Germinal center (tissue), 1 donor: ENCODE data around the gene PPM1L.

Experiments
- DNase-seq: peaks from one replicate; pipeline ENCODE4 v3.0.0; 2012; ENCODE audit warnings: mixed read lengths, low spot score

PPM1L gene

DNA sequence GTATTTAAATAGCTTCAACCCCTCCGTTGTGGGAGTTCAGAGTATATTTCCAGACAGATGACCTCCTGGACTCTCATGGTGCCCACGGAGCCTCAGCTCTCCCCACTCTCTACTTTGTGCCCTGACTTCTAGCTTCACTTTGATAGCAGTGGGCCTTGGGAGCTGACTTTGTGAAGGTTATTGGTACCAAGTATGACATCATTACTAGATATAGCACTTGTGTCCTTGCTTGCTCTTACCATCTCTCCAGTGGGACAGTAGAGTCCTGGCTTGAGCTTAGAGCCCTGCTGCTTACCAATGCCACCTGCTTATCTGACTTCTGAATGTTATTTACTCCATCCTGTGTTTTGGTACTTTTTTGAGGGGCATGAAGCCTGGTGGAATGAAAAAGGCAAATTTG is 53.4 kb downstream of the PPM1L start:
- no peak for DNase-seq

DNA sequence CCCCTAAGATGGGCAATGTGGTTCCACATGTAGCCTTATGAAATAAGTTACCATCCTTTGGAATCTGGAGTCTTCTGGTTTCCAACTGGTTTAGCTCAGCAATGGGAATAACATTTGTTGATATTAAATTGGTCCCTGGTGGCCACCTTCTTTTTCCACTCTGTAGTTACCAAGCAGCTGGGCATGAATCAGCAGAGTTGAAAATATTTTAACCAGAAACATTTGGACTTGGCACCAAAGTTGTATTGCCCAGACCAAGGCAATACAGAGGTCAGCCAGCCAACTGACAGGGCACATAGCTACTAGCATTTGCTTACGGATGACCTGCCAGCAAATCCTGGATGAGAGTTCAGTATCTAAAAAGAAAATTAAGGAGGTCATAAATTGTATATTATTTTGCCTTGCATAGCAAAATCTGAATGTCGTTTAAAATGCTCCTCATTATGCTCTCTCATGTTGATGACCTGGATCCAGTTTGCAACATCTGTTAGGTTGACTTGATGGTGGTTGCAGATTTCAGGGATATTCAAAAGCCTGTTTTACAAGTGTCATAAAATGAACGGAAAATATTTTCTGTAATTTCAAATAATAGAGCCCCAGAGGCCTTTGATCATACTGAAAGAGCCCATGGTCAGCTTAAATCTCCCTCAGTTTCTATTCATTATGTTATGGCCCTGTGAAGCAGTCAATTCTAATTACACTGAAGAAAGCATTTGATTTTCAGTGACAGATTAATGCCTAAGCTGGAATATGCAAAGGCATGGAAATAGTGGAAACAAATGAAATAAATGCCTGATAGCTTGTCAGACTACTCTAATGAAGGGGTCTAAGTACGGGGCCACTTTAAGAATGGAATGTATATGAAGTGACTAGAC is 54.6 kb downstream of the PPM1L start:
- DNase-seq = no peak

DNA sequence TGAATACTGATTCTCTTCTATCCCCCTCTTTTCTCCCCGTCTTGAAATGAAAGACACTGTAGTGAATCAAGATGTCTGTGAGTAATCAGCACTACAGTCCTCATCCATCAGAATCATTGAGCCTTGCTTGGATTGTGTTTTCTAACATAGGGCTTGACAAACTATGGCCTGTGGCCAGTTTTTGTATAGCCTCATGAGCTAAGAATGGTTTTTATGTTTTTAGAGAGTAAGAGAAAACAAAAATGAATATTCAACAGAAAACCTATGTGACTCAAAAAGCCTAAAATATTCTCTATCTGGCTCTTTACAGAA is 55.2 kb downstream of the PPM1L start:
- no peak for DNase-seq

DNA sequence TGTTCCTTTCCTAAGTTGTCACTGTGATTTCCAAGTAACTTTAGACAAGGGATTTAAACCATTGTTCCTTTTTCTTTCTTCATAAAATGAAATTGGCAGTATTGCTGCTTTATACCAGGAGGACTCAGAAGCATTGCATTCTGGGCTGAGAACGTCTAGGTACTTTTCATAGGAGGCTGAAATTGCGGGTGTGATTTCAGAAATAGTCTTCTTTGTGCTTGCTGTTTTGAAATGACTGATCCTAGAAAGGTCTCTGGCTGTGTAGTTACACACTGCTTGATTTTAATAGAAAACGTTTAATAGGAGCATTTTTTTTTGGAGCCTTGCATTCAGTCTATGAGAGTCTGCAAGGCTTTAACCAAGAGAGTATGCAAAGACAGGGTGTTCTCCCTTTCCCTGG is 56.3 kb downstream of the PPM1L start:
- no peak for DNase-seq

DNA sequence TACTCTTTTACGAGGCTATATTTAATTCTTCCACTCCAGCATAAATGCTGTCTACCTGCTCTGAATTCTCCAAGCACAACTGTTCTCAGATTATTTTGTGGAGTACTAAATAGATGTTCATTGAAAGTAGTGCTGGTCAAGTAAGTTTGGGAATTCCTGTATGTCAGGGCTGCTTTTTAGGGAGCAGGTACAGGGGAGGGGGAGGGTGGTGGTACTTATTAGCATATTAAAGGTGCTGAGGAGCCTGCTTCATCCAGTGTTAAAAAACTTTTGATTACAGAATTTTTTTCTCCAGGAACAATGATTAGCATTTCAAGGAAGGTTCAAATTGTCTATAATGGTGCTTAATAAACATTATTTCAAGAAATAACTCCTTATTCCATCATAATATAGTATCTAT is 59.2 kb downstream of the PPM1L start:
- DNase-seq = no peak

DNA sequence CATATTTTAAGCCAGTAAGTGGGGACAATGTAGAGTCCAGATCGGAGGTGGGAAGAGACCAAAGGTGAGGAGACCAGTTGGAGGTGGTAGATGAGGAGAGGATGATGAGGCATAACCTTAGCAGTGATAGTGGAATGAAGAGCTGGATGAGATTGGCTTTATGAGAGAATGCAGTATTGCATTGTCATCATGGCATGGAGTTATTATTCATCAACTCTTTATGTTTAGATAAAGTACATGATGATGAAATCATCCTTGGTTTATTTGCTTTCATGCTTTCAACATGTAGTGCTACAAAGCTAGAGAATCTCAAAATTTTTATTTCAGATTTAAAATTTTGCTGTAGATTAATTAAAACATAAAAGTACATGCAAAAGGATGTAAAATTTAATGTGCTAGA is 64.0 kb downstream of the PPM1L start:
- DNase-seq = no peak

DNA sequence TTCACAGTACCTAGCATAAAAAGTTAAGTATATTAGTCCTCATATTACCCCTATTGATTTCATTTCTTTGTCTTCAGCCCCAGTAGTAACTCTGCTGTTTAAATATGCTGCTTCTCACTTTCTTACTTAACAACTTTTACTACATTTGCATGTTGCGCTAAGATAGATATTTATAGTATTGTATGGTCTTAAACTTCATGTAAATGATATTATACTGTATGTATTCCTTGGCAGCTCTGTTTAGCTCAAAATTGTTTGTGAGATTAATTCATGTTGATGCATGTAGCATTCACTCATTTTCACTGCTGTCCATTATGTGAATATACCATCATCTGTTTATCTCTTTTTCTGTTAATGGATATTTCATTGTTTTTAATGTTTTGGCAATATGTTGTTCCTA is 64.4 kb downstream of the PPM1L start:
- no peak for DNase-seq

DNA sequence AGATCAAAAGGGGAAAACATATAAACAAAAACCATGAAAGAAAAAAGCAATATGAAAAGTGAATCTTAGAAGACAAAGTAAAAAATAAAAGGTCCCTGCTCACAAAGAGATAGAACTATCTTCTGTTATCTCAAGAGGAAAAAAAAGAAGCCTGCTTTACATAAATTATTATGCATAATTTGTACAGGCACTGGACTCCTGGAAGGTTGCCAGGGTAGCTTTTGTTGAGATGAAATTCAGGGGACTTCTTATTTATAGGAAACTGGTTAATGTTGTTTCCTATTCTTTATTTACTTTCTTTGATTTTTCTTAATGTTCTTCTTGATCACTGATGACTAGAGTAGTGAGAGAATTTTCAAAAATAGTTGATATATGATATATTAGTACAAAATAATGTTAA is 66.9 kb downstream of the PPM1L start:
- no peak for DNase-seq

DNA sequence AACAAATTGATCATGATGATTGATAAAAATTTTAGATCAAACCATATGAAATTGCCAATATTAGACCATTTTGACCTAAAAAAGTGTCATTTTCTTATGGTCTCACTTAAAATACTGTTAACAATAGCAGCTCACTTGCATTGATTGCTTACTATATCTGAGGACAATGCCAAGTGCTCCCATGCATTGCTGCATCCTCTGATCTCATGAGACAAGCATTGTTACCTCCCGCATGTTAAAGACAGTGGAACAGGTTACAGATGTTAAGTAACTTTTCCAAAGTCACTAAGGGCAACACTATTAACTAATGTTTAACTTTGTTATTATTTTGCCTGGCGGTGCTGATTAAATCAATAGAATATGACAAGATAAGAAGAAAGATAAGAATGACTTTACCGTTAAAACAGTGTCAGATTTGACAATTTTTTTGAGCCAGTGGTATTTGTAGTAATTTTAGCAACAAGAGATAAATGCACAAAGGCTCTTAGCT is 69.3 kb downstream of the PPM1L start:
- no peak for DNase-seq

DNA sequence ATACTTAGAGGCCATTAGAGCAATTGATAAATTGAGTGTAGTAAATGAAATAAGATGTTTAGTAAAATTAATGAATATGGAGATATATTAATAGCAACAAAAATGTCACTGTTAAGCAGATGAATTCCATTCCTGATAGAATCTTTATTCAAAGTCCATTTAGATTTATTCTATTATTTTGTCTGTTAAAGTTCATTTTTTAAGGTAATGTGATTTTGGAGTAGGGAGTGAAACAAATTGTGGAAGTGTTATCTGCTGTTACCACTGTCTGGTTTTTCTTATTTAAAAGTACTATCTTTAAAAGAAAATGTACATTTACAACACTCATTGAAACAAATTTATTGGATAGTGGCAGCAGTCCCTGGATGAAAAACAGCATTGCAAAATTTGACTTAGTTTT is 70.4 kb downstream of the PPM1L start:
- no peak for DNase-seq

DNA sequence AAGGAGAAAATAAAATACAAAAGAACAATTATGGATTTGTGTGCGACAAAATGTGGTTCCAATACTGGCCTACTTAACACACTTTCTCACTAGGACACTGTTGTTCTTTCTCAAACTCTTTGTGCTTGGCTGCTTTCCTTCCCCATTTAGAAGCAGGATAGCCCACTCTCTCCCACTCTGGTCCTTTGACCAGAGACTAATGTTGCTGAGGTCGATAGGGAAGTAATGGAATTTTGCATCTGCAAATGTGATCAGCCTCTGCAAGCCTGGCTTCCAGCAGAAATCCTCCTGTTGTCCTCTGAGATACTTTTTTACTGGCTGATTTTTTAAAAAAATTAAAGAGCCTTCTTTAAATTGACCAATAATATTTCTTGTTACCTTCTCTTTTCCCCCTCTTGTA is 71.0 kb downstream of the PPM1L start:
- no peak for DNase-seq

DNA sequence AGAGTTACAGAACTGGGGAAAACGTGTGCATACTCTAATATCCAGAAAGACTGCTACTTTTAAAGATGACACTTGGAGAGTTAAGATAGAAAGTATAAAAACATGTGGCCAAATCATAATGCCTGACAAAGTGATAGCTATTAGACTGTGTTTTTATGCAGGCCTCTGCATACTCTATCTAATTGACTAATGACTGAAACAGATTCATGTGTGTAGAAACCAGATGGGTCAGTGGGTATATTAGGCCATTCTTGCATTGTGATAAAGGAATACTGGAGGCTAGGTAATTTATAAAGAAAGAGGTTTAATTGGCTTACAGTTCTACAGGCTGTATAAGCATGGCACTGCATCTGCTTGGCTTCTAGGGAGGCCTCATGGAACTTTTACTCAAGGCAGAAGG is 71.5 kb downstream of the PPM1L start:
- DNase-seq = no peak

DNA sequence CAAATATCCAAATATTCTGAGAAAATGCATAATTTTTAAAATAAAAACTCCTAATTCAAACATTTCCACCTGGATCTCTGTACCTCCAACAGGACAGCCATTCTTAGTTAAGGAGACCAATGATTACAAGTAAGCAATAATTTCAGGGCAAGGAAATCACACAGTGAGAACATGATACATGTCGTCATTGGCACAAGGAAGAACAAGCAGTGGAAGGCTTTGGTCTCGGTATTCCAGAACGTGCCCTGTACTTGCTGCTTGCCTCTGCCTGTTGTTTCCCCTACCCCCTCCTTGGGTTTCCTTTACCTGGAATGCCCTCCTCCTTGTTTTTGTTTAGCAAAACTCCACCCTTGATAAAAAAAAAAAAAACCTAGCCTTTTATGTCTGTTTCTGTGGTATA is 72.8 kb downstream of the PPM1L start:
- DNase-seq = no peak

DNA sequence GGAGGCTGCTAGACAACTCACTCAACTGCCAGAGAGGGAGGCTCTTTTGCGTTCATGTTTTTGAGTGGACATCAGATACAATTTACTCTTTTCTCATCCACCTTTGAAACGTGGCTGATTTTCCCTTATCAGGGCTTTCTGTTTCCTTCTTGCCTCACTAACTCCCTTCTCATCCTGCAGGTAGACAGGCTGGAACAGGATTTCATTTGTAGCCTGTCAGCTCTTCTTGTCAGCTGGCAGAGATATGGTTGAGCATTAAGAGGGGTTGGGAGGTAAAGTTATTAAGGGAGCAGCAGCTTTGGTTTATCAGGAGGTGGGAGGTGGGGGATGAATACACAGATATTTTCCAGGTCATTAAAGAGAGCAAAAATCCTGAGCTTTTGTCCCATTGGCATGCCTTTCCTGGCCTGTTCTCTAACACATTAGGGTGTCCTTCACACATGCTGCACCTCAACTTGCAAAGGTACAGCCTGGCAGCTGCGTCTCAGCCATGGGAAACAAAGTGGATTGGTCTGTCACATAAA is 73.5 kb downstream of the PPM1L start:
- no peak for DNase-seq

DNA sequence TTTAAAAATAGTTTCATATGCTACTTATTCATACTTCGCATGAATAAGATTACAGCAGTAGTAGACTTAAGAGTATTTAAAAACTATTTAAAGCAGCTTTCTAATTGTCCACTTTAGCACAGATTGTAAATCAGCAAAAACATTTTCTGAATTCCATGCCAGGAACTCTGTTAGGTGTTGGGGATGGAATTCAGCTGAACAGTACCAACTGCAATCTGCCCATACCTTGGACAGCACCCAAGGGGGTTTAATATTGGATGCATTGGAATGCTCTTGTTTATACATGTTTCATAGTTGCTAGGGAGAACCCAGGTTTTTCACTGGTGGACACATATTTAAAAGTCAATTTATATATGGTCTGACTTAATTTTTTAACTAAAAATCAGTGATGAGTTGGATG is 74.8 kb downstream of the PPM1L start:
- no peak for DNase-seq

DNA sequence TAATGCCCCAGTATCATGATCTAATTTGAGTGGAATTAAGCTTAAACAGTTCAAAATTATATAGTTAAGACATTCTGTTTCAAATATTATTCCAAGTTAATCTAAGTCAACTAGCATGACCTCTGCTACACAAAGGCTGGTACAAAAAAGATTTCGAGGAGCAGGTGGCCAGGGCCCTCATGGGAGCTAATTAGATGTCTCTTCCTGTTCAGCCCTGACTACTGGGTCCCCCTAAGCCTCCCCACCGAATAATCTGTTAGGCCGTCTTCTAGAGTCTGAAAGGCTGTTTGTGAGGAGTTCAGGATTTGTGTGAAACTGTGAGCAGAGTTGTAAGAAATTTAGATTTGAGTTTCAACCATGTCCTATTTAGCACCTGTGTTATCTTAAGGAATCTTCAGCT is 75.4 kb downstream of the PPM1L start:
- DNase-seq = no peak

DNA sequence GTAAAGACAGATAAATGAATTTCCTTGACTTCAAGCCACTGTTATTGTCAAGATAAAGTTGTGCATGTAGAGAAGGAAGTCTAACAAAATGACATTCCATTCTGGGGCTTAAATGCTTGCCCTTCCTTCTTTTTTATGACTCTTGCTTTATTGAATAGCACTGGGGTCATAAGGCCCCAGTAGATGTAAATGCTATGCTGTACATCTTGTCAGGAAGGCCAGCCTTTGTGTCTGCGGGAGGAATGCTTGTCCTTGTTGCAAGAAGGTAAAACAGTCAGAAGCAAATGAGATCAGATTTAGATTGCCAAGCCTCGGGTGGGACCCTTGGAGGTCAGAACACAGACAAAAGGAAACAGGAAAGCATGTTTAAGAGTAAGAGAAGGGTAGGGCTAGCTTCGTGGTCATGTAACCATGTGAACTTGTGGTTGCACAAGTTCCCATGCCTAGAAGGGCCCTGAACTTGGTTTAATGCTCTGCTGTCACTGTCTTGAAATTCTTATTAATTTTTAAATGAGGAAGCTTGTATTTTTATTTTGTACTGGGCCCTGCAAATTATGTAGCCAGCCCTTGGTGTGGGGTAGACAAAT is 81.5 kb downstream of the PPM1L start:
- no peak for DNase-seq

DNA sequence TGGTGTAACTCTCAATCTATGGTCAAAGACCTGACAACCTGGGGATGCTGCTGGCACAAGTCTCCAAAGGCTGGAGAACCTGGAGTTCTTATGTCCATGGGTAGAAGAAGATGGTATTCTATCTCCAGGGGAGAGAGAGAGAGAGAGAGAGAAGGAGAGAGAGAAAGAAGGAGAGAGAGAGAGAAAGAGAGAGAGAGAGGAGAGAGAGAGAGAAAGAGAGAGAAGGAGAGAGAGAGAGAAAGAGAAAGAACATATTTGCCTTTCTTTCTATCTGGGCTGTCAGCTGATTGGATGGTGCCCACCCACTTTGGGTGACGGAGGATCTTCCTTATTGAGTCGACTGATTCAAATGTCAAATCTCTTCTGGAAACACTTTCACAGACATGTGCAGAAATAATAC is 84.6 kb downstream of the PPM1L start:
- no peak for DNase-seq

DNA sequence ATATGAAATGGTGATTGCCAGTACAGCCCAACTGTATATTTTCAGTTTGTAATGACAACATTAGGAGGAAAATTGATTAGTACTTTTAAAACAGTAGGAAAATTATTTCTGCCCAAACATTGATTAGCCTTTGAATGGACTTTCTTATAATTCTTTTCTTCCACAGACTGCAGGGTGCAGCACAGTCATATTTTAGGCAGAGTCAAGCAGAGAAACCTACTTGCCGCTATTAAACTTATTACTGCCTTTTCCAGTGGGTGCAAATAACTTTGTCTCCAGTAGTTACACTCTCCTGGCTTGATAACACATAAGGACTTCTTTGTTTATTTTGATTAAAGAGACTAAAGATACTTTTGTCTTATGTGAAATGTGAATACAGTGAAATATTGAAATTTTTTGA is 85.4 kb downstream of the PPM1L start:
- no peak for DNase-seq

DNA sequence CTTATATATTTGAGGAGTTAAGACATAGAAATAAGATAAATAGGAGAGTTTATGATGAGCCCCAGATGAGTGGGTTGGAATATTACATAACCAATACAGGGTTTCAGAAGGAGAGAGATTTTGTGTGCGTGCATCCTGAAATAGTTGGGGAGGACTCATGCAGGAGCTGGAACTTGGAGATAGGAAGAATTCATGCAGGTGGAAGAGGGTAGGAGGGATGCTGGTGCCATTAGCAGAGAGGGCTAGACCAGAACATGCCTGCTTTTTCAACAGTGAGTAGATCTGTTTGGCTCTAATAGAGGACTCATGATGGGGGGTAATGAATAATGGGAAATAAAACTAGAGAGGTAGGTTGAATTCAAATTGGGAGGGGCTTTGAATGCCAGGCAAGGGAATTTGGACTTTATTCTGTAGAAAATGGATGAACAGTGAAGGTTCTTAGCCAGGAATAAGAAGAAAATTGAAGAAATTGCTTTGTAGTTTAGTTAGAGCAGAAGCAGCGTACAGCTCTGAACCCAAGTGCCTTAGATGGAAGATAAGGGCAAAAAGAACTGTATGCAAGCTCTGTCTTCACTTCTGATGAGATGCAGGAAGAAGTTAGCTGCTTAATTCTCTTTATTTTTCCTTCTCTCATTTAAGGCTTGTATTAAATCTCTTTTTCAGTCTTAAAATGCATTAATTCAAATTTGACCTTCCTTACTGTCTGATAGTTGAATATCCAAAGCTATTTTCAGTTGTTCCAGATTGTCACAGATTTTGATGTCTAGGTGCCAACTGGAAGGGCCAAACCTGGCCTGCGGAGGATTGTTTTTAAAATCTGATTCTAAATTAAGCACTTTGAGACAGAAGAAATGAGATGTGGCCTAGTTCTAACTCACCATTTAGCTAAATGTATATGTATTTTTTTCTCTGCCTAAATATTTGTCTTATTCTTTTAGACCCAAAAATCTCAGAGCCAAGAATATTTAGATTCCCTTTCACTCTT is 86.3 kb downstream of the PPM1L start:
- DNase-seq = no peak

DNA sequence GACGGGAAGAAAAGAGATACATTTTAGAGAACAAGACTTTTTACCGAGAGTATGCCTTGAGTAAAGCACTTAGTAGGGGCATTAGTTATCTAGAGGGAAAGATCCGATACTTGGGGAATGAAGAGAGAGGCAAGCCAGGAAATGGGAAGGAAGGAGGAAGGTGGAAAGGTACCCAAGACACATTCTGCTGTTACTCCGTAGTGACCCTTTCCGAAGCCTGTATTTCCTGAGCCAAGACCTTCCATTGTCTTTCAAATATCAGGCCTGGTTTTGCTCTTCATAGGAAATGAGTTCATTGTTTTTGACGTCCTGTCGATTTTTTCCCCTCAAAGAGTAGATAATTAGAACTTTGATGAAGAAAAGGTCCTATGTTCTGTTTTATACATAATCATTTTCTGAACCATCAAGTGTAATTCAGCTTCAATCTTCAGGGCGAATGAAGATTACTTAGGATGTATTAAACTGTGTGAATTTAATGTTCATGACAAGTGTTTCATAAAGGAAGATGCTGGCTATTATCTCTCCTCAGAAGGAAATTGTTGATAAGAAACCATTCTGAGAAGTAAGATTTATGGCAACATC is 95.7 kb downstream of the PPM1L start:
- no peak for DNase-seq

DNA sequence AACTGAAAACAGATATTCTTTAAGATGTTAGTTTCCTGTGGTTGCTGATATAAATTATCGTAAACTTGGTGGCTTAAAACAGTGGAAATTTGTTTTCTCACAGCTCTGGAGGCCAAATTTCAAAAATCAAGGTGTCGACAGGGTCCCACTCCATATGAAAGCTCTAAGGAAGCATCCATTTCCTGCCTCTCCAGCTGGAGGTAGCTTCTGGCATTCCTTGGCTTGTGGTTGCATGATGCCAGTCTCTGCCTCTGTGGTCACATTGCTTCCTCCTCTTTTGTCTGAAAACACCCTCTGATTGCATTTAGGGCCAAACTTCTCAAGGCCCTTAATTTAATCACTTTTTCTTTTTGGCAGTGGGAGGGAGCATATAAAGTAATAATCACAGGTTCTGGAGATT is 96.8 kb downstream of the PPM1L start:
- no peak for DNase-seq
